Spleen (tissue), 11 donors: ENCODE data around the gene PRKCE. TPM values are rescaled to one million over a fixed set of nuclear protein-coding genes. Genes with fewer than 3 reads are reported as not detected.

ENCODE experiments used
- DNase-seq: peaks from one replicate; pipeline ENCODE4 v3.0.0-alpha.2; 2020
- H3K27ac ChIP-seq, 8 donors: fragments of 200-600 bp; sonication (generic) in 7 of 8; 1 replicate in 4 of 8; 2 replicates in 4 of 8; pipeline versions ENCODE4 v1.5.0 to v1.8.0; 2016 to 2021; ENCODE audit warnings: inconsistent platforms in 4 of 8, mild to moderate bottlenecking in 4 of 8, moderate library complexity in 1 of 8
- H3K27me3 ChIP-seq, 7 donors: fragments of 200-600 bp; sonication (generic) in 6 of 7; replicated peaks in 1 of 7; 1 replicate in 4 of 7; 2 replicates in 3 of 7; pipeline versions ENCODE4 v1.5.0 to v1.8.0; 2016 to 2021; ENCODE audit warnings: inconsistent platforms in 3 of 7, mild to moderate bottlenecking in 1 of 7
- H3K36me3 ChIP-seq, 6 donors: fragments of 200-600 bp; sonication (generic) in 5 of 6; 1 replicate in 4 of 6; 2 replicates in 2 of 6; pipeline versions ENCODE4 v1.5.0 to v1.8.0; 2016 to 2021; ENCODE audit warnings: inconsistent platforms in 2 of 6
- H3K4me1 ChIP-seq, 6 donors: fragments of 200-600 bp; sonication (generic) in 5 of 6; 1 replicate in 3 of 6; 2 replicates in 3 of 6; pipeline versions ENCODE4 v1.5.0 to v1.8.0; 2016 to 2021; ENCODE audit warnings: inconsistent platforms in 3 of 6
- H3K4me3 ChIP-seq, 8 donors: fragments of 200-600 bp; sonication (generic) in 7 of 8; 1 replicate in 4 of 8; 2 replicates in 4 of 8; pipeline versions ENCODE4 v1.5.0 to v1.8.0; 2016 to 2021; ENCODE audit warnings: inconsistent platforms in 4 of 8, mild to moderate bottlenecking in 4 of 8, moderate library complexity in 2 of 8
- H3K9me3 ChIP-seq, 8 donors: fragments of 200-600 bp; sonication (generic) in 7 of 8; 1 replicate in 4 of 8; 2 replicates in 4 of 8; pipeline versions ENCODE4 v1.5.0 to v1.8.0; 2016 to 2021; ENCODE audit warnings: inconsistent platforms in 4 of 8
- POLR2A ChIP-seq, 3 donors: fragments of 450-650 bp; IDR thresholded peaks; one replicate each; pipeline ENCODE4 v1.5.1; 2017; ENCODE audit warnings: antibody characterized with exemption in 3 of 3, mild to moderate bottlenecking in 1 of 3
- POLR2AphosphoS5 ChIP-seq, 3 donors: sonication (generic); formaldehyde crosslinking; IDR thresholded peaks; one replicate each; pipeline ENCODE4 v1.5.1; 2017; ENCODE audit warnings: antibody characterized with exemption in 3 of 3
- WGBS, 5 donors: extraction: QIAGEN DNeasy Blood & Tissue Kit in 3 of 5; methylation state at CpG; one replicate each; pipeline versions ENCODE4 v1.1.5 to v1.1.7; 2013 to 2018; 5-methylcytosine and 5-hydroxymethylcytosine counted together
- intact Hi-C: fragments of 100-400 bp; cut with DNase I; formaldehyde crosslinking; loops from one replicate; pipeline ENCODE4 v1.15.0; 2023; ENCODE audit warnings: low total_unique reads
- polyA plus RNA-seq, 3 donors: library from polyadenylated mRNA; stranded (reverse); fragments of 200-250 nt; gene quantifications; one replicate each; pipeline ENCODE4 v1.2.1, GENCODE V29; 2013
- total RNA-seq, 7 donors: library from RNA; depleted of rRNA in 3 of 7; stranded (reverse); fragments of >200 nt in 3 of 7; fragmentation: NEBNext Ultra II Directional in 4 of 7; extraction: Animal tissue kit (Norgen Biotek cat#: 25700) in 4 of 7; gene quantifications; one replicate each; pipeline versions ENCODE4 v1.1.0 to v1.2.1, GENCODE V29; 2016 to 2021
- TF ChIP-seq, protein P1 (sequence below), 11 experiments: fragments of 200-600 bp in 7 of 11; fragments of 450-650 bp in 4 of 11; sonication (generic) in 4 of 11; IDR thresholded peaks in 8 of 11; conservative IDR thresholded peaks in 3 of 11; 1 replicate in 7 of 11; 2 replicates in 4 of 11; pipeline versions ENCODE4 v1.4.0 to v1.8.0; 2016 to 2021; ENCODE audit warnings: antibody characterized with exemption in 11 of 11, inconsistent platforms in 4 of 11, mild to moderate bottlenecking in 1 of 11
- donor health status: healthy with polysubstance abuse.
- donor health status: DM: no; HTN: no; CAD: no; lungs with moderate emphysema.
- donor health status: DM: no; HTN: no; CAD: no.
- donor health status: Bipolar disorder and iron deficiency.
- donor health status: healthy.
- donor health status: DM: no; HTN: no; CAD: no.
- donor health status: DM: yes; HTN: yes; CAD: no.

Gene PRKCE
- total and polyA plus RNA-seq, 10 donors: 2.5 to 43.6 (median 18.8) TPM

DNA sequence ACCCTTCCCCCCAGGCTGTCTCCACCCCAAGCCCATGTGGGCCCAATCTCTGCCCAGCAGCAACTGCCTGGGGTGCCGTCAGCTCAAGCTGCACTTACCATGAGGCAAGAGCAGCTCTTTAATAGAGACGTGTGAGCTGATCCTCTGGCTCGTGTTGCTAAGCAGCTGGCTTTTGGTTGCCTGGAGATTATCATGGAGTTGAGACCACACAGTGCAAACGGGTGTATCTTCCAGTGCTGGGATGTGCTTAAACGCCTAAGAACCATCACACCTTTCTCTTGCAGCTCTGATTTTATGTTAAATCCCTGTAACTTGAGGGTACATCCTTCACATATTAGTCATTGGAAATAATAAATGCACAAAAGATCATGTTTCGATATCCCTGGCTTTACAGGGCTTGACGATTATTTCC lies 271.1 kb downstream of the PRKCE start:
- no peak for DNase-seq
- H3K9me3 ChIP-seq: no peaks in the 10 kb centered on the region
- no peak for TF ChIP-seq POLR2A (IDR thresholded peaks at IDR 0.05)
- TF ChIP-seq, protein P1, sequence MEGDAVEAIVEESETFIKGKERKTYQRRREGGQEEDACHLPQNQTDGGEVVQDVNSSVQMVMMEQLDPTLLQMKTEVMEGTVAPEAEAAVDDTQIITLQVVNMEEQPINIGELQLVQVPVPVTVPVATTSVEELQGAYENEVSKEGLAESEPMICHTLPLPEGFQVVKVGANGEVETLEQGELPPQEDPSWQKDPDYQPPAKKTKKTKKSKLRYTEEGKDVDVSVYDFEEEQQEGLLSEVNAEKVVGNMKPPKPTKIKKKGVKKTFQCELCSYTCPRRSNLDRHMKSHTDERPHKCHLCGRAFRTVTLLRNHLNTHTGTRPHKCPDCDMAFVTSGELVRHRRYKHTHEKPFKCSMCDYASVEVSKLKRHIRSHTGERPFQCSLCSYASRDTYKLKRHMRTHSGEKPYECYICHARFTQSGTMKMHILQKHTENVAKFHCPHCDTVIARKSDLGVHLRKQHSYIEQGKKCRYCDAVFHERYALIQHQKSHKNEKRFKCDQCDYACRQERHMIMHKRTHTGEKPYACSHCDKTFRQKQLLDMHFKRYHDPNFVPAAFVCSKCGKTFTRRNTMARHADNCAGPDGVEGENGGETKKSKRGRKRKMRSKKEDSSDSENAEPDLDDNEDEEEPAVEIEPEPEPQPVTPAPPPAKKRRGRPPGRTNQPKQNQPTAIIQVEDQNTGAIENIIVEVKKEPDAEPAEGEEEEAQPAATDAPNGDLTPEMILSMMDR (IDR thresholded peaks at IDR 0.05 in 8 of 11, conservative IDR thresholded peaks at IDR 0.05 in 3 of 11): no peak
- TF ChIP-seq POLR2AphosphoS5 (IDR thresholded peaks at IDR 0.05): no peak
- intact Hi-C loops: no loop called here
- H3K4me1 ChIP-seq: peaks cover 0 to 26% (median 11%) of the 10 kb centered on the region in 6 donors
- WGBS, 5 donors: 86 to 91% (median 89%) methylated on average over 7 of the region's 7 CpGs
- H3K27ac ChIP-seq: no peak overlapping the region
- H3K27me3 ChIP-seq: no peaks in the 10 kb centered on the region
- no peak overlapping the region for H3K4me3 ChIP-seq
- H3K36me3 ChIP-seq: no peaks in the 10 kb centered on the region

DNA sequence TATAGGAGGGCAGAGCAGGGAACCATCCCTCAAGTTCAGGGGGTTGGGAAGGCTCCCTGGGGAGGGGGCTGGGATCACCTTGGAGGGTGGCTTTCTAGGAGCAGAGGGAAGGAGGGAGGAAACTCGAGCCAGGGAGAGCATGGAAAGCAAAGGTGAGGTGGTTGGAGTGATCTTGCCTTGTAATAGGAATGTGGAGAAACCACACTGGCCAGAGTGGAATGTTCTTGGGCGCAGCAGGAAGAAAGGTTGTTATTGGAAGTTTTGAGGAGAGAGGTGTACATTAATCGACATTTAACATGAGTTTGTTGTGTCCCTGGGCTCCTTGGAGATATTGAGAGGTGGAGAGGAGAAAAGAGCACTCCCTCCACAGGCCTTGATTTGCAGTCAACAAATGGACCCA lies 272.2 kb downstream of the PRKCE start:
- DNase-seq: no peak
- peaks cover 0 to 26% (median 10%) of the 10 kb centered on the region in 6 donors for H3K4me1 ChIP-seq
- no peak overlapping the region for H3K4me3 ChIP-seq
- TF ChIP-seq, protein P1 (IDR thresholded peaks at IDR 0.05 in 8 of 11, conservative IDR thresholded peaks at IDR 0.05 in 3 of 11): no peak
- TF ChIP-seq POLR2AphosphoS5 (IDR thresholded peaks at IDR 0.05): no peak
- no peak for TF ChIP-seq POLR2A (IDR thresholded peaks at IDR 0.05)
- no peaks in the 10 kb centered on the region for H3K36me3 ChIP-seq
- H3K27ac ChIP-seq: no peak overlapping the region
- 88 to 94% (median 92%) methylated on average over 3 of the region's 3 CpGs for WGBS, 5 donors
- no peaks in the 10 kb centered on the region for H3K27me3 ChIP-seq
- H3K9me3 ChIP-seq: no peaks in the 10 kb centered on the region
- intact Hi-C loops: no loop called here

DNA sequence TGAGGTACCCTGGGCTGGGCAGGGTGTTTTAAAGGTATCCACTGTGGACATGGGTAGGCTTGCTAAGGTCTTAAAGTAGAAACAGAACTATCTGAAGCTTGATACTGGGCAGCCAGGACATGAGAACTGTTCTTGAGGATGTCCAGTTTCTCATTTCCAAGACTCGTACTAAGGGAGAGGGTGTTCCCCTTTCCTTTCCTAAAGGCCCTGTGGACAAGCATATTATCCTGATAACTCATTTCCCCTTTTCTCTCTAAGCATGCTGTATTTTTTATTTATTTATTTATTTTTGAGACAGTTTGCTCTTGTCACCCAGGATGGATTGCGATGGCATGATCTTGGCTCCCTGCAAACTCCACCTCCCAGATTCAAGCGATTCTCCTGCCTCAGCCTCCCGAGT lies 273.6 kb downstream of the PRKCE start:
- DNase-seq: no peak
- no peaks in the 10 kb centered on the region for H3K27me3 ChIP-seq
- H3K36me3 ChIP-seq: no peaks in the 10 kb centered on the region
- WGBS, 5 donors: 85 to 91% (median 91%) methylated on average over 4 of the region's 4 CpGs
- no peak overlapping the region for H3K27ac ChIP-seq
- no peaks in the 10 kb centered on the region for H3K9me3 ChIP-seq
- TF ChIP-seq POLR2AphosphoS5 (IDR thresholded peaks at IDR 0.05) (no peak), POLR2A (IDR thresholded peaks at IDR 0.05) (no peak)
- TF ChIP-seq, protein P1 (IDR thresholded peaks at IDR 0.05 in 8 of 11, conservative IDR thresholded peaks at IDR 0.05 in 3 of 11): no peak
- no peak overlapping the region for H3K4me3 ChIP-seq
- intact Hi-C loops: no loop called here
- peaks cover 0 to 25% (median under 1%) of the 10 kb centered on the region in 6 donors for H3K4me1 ChIP-seq

DNA sequence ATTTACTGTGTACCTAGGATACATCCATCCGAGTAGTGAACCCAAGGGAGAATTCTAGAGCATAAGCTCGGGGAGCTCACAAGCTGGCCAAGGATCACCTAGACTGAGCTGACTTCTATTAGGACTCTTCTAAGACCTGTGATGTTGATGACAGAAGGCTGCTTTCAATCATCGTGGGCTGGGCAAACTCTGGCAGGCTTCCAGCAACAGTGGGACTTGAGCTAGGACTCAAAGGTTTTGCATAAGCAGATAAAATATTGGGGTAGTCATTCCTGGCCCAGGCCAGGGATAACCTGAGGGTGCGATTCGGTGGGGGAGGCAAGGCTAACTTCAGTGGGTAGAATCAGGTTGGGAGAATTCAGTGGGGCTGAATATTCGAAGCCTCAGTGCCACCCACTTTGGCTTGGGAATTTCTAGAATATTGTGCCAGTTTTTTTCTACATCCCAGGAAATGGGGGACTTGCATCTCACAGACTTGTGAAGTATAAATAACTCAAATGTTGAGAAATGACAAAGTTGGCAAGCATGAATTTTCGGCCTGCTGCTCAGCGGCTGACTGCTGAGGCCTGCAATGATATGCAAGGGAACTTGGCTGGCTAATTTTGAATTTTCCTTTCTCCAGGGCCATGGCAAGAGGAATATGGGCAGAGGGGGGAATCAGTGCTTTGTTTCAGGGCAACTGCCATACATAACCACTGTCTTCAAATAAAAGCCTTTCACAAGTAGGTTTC lies 274.3 kb downstream of the PRKCE start:
- TF ChIP-seq POLR2AphosphoS5 (IDR thresholded peaks at IDR 0.05) (no peak), POLR2A (IDR thresholded peaks at IDR 0.05) (no peak)
- TF ChIP-seq, protein P1 (IDR thresholded peaks at IDR 0.05 in 8 of 11, conservative IDR thresholded peaks at IDR 0.05 in 3 of 11): no peak
- Histone ChIP-seq H3K4me3 (no peak overlapping the region), H3K36me3 (no peaks in the 10 kb centered on the region), H3K27ac (no peak overlapping the region), H3K27me3 (no peaks in the 10 kb centered on the region), H3K9me3 (no peaks in the 10 kb centered on the region), H3K4me1 (peaks cover 0 to 31% (median 3%) of the 10 kb centered on the region in 6 donors)
- 82 to 93% (median 87%) methylated on average over 8 of the region's 8 CpGs for WGBS, 5 donors
- intact Hi-C loops: no loop called here
- DNase-seq: no peak
